ENCODE measurements around the gene OSBPL3. TPM values are rescaled to one million over a fixed set of nuclear protein-coding genes. Genes with fewer than 3 reads are reported as not detected.
A peak's percentile ranks its signal among the peaks of the same experiment; 100 is the strongest.

The OSBPL3 gene
- total RNA-seq, 1 donor from 2014 or later, result 14.1 TPM

DNA sequence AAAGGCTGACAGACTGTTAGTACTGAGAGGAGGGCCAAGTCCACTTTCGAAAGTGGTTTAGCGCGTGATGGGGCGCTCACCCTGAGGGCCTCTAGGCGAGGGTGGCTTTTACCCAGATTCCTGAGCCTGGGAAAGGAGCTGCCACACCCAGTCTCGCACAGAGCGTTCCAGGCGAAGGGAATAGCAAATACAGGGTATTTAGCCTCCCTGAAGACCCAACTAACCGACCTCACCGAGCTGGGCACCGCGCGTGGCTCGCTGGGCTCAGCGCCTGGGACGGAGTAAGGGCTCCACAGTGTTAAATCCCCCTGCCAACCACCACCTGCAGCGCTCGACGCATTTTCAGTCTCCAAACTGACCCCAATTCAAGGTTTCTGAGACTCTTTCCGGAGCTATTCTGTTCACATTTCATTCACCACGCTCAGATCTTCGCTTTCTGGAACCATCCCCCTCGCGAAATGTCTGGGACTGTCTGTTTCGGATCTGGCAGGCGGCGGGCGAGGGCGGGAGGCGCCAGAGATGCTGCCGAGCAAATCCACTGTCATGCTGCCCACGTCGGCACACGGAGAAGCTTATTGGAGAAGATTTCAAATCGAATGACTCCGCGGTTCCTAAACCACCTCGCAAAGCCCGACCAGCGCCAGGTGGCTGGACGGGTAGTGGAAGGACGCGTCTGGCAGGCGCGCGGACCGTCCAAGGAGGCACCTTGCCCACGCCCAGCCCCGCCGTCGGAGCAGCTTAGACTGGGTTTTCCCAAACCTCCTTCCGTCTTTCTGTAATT lies 1.4 kb upstream of the OSBPL3 start:
- DNase-seq (ENCODE audit: low read depth in 2 of 2), result peak; percentile 57 to 62

DNA sequence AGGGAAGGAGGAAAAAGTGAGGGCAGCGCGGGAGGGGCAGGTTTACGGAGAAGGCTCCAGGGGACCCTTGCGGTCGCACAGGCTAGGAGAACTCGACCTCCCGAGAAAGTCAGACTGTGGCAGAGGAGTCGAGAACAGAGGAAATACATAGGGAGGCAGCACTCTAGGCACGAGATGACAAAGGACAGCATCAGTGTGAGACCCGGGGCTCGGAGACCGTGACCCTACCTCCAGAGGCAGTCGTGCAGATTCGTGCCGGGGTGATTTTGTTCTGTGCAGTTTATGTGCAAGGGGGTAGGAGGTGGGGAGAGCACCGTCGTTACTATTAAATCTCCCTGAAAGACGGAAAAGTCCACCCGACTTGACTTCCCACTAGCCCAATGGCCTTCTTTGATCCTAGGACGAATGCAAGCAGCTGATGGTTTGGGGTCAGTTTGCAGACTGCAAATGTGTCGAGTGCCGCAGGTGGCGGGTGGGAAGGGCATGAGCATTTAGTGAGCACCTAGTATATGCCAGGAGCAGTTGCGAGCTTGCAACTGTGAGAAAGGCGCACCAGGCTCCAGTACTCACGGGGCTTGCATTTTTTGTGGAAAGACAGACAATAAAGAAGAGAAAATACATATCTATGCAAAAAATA lies 674 bp upstream of the OSBPL3 start:
- peak; percentile 47 to 60 for DNase-seq (ENCODE audit: low read depth in 2 of 2)

DNA sequence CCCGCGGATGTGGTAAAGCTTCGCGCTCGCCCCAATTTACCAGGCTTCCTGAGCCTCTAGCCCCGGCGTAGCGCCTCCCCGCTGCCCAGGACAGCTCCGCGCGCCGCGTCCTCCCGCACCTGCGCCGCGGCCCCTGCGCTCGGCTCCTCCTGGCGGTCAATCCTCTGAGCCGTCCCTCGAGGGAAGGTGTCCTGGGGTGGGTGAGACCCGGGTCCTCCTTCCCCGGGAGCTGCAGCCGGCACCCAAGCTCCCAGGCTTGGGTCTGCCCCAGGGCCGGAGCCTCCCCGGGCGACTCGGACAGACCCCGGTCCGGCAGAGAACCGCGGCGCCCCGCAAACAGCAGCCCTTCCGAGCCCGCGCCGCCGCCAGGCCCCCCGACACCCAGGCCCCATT lies 512 bp downstream of the OSBPL3 start:
- peak; percentile 80 to 84 for DNase-seq (ENCODE audit: low read depth in 2 of 2)

DNA sequence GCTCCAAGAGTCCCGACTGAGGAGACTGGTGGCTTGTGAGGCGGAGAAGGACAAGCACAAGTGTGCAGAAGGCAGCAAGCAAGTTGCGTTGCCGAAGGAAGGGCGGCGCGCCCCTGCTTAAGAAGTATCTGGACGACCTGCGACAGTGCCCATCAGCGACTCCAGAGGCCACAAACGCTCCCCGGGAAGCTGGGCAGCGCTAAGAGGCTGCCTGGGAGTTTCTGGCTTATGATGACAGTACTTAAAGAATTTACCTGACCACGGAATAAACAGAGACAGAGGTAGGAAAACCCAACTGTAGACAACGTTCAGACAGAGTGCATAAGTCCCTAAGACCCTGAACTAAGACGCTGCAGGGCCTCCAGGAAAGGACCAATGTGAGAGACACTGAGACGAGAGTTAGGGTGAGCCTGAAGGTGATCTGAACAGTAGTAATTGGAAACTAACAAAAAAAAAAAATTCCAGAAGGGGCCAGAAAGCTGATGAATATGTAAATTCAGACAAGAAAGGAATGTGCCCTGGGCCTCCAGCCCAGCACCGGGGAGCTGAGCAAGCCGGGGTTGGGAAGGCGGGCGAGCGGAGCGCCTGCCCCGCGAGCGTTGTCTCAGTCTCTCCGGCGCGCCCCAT lies 1.0 kb downstream of the OSBPL3 start:
- peak in 1 of 2 donors; percentile 32 for DNase-seq (ENCODE audit: low read depth in 2 of 2)

DNA sequence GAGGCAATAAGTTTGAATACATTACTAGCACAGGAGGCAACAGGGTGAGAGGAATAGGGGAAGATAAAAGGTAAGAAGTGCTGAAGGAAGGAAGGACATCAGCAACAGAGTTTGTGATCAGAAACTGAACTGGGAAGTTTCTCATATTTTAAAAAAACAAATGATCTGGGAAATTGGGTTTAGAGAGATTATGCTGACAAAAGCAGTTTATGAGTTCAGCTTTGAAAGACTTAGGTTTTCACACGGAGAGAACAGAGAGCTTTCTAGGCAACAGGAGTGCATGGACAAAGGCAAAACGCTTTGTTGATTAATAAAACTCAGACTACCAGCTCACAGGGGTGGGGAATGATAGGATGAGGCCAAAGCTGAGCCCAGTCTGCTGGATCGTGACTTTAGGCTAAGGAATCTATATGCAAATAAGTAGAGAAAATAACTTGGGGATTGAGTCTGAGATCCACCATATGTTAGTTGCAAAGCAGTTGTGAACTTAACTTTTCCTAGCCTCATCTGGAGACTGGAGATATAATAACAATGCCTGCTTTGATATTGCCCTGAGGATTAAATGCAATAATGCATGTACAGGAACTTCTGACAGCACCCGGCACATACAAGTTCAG lies 4.2 kb downstream of the OSBPL3 start:
- DNase-seq (ENCODE audit: low read depth in 2 of 2), result no peak

DNA sequence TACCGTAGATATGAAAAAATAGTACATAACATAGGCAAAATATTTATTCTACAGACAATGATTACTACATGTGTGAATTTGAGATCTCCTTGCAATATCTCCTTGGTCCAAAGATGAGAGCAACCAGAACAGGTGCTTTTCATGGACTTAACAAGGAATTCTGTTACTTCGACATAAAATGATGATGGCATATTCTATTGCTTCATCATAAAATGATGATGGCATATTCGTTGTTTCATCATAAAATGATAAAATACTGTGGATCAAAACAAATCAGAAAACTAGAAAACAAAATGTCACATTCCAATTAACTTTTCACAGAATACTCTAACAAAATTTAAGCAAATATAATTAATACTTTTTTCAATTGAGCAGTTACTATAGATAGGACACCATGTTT lies 4.8 kb downstream of the OSBPL3 start:
- no peak for DNase-seq (ENCODE audit: low read depth in 2 of 2)

DNA sequence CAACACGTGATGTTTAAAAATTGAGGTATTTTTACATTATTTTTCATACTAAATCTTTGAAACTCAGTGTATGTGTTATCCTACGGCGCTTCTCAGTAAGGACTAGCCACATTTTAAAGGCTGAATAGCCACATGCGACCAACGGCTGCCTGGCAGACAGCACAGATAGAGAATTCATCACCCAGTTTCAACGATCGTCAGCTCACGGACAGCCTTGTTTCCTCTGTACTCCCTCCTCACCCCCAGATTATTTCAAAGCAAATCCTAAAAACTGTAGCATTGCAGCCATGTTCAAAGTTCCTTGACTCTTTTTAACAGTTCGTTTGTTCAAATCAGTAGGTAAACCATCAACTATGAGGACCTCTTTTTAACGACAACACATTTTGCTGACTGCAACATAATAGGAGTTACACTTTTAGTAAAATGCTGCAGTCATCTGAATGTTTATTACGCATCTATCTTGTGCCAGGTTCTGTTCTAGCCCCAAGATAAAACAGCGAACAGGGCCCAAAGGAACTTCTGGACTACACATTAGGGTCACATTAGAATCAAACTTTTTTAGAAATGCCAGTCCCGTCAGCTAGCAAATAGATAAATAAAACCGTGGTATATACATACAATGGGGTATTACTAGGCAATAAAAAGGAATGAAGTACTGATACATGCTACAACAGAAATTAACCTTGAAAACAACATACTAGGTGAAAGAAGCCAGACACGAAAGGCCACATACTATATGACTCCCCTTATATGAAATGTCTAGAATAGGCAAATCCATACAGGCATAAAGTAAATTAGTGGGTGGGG lies 5.7 kb downstream of the OSBPL3 start:
- DNase-seq (ENCODE audit: low read depth in 2 of 2), result no peak

DNA sequence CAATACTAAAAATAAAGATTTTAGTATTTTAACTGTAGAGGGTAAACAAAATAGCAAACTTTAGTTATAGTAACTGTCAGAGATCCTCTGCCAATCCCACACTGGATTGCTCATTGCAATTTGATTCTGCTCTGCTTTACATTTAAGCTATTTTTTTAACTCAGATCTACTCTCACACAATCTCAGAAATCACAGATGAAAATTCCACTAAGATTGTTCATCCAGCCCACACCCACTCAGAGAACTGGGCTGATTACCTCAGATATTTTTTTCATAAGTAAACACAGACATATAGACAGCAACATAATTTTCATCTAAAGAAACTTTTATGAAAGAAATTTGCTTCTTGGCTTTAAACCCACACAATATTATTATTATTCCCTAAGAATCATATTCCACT lies 7.0 kb downstream of the OSBPL3 start:
- peak in 1 of 2 donors; percentile 34 for DNase-seq (ENCODE audit: low read depth in 2 of 2)

DNA sequence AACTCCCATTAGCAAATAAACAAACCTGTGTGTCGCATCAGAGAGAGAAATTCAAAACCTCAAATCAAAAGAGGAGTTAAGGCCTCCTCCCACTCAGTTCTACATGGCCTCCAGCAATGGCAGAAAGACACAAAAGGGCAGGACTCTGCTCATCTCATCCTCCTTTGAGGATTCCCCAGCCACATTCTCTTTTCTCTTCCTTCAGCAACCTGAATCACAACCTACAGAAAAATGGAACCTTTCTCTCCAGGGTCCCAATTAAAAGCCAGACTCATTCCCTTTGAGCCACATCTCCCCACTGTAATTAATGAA lies 7.9 kb downstream of the OSBPL3 start:
- DNase-seq (ENCODE audit: low read depth in 2 of 2), result no peak

DNA sequence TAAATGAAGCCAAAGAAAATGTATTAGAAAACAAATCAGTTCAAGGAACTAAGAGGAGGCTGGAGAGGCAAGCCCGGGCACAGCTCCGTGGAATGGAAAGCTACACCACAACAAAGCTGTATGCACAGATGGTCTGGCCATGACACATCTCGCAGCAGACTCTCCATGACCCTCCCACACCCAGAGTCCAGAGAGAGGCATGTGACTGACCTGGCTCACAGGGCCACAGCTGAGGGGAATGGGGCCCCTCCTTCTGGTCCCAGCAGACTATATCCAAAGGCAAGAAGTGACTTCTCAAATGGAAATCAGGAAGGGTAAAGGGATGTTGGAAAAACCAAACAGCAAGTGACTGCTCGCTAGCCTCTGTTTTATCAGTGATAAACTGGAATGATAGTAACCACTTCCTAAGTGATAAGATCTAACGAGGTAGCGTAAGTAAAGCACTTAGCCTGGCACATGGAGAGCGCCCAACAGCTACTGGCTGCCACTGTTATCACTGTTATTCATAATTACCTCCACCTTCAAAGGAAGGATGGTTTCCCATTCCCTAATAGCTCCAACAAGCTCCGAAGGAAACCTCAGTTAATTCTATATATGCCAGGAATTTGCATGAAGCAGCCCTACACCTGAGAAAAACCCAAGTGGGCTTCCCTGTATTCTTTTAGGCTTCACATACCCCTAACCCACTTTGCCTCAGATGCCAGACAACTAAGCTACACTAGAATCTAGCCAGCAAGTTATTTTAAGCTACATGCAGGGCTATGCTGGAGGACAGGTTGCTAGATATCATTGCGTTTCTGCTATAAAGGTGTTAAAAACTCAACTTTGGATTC lies 8.4 kb downstream of the OSBPL3 start:
- peak; percentile 44 to 90 for DNase-seq (ENCODE audit: low read depth in 2 of 2)

DNA sequence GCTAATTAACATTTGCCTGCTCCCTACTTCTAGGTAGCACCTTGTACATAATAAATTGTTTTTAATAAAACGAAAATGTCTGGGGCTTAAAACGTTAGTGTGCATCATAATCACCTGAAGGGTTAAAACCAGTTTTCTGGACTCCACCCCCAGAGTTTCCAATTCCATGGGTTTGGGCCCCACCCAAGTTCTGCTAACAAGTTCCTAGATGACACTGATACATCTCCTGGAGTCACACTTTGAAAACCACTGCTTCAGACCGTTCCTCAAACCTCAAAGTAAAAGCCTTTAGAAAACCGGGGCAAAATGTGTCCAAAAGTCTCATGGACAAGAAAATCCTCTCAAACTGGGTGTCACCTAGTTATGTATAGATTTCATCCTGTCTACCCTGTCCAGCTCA lies 9.3 kb downstream of the OSBPL3 start:
- no peak for DNase-seq (ENCODE audit: low read depth in 2 of 2)

DNA sequence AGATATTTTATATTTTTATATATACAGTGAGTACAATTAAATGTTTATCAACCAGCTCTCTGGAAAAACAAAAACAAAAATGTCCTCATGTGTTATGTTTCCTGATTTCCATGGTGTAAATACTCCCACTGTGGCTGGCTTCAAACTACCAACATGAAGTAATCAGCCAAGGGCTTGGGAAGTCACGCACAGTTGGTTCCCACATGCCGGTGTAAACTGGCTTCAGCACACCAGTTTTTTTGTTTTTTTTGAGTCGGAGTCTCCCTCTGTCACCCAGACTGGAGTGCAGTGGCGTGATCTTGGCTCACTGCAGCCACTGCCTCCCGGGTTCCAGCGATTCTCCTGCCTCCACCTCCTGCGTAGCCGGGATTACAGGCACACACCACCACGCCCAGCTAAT lies 11.8 kb downstream of the OSBPL3 start:
- no peak for DNase-seq (ENCODE audit: low read depth in 2 of 2)

DNA sequence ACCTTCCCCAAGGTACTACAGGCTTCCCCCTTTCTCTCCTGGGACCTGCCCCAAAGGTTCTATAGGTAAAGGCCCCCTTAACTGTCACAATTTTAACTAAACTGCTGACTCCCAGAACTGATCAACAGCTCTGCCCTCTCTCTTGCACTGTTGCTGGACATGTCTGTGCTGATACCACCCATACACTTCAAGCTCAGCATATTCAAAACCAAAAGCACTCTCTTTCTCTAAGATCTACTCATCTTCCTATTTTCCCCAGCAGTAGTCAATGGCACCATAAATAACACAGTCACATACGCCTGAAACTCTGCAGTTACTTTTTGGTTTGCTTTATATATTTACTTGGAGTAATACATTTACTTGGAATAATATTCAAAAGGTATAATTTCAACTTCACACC lies 12.3 kb downstream of the OSBPL3 start:
- DNase-seq (ENCODE audit: low read depth in 2 of 2), result no peak

DNA sequence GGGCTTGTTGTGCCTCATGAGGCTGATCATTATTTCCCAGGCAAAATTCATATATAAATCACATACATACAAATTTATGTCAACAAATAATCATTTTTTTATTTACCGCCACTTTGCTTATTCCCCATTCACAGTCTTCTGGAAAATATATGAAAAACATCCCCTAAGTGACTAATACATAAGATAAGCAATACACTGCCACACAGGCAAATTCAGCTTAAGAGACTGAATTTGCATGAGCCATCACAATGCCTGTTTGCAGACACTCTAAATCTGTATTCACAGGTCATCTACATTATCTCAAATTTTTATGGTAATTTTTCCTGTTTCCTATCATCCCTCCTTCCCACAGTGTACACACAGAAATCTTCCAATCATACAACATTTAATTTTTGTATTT lies 13.2 kb downstream of the OSBPL3 start:
- no peak for DNase-seq (ENCODE audit: low read depth in 2 of 2)

DNA sequence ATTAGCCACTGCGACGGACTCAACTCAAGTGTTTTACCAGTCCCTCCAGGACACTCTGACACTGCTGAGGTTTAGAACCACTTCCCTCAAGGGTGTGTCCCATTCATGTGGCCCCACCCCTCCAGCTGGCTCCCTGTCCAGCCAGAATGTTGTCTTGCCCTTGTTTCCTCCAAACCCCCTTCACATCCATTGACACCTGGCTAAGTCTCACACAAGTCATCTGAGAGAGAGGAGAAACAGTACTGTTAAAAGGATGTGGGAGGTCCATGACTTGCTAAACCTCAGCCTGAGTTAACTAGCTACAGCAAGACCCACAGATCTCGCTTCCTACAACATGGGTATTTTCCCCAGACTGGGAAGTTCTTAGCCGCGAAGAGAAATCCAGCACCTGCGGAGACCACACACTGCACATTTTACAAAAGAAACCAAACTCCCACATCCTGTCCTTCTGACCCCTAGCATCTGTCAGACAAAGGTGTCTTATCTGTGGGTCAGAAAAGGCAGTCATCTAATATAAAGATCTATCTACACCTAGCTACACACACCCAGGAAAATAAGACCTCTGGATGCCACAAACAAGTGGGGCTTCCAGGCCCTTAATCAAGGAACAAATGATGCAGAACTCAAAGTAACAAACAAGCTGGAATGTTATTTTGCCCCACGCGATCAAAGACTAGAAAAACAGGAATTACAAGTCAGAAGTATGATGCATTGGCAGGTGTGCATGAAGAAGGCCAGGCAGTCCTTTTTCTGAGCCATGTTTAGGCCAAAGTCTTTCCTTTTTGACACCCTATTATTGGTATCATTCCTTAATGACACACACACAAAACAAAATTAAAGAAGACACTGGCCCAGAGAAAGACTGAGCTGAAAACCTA lies 13.9 kb downstream of the OSBPL3 start:
- peak in 1 of 2 donors; percentile 51 for DNase-seq (ENCODE audit: low read depth in 2 of 2)

DNA sequence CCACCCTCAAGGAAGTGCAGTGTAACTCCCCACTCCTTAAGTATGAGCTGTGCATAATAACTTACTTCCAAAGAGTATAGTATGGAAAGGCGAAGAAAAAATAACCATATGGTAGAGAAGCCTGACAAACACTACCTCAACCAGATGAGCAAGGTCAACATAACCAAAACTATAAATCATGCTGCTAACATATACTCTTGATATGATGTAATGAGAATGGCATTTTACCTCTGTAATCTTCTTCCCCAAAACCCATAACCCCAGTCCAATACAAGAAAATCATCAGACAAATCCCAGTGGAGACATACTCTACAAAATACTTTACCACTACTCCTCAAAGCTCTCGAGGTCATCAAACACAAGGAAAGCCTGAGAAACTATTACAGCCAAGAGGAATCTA lies 15.8 kb downstream of the OSBPL3 start:
- no peak for DNase-seq (ENCODE audit: low read depth in 2 of 2)

DNA sequence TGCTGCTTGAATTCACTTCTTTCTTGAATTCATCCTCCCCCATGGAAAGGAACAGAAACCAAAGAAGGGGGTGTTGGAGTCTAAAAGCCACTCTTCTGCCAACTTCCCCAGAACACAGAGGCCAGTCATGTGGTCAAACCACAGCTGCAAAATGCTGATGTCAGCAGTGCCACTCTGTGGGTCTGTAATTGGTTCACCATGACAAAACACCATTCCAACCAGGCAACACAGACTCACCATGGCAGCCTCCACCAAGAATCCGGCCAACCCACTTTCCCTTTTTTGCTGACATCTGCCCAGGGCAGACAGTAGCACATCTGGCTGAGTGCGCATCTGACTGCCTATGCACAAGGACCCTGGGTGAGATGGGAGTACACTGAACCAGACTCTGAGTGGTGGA lies 16.8 kb downstream of the OSBPL3 start:
- no peak for DNase-seq (ENCODE audit: low read depth in 2 of 2)

DNA sequence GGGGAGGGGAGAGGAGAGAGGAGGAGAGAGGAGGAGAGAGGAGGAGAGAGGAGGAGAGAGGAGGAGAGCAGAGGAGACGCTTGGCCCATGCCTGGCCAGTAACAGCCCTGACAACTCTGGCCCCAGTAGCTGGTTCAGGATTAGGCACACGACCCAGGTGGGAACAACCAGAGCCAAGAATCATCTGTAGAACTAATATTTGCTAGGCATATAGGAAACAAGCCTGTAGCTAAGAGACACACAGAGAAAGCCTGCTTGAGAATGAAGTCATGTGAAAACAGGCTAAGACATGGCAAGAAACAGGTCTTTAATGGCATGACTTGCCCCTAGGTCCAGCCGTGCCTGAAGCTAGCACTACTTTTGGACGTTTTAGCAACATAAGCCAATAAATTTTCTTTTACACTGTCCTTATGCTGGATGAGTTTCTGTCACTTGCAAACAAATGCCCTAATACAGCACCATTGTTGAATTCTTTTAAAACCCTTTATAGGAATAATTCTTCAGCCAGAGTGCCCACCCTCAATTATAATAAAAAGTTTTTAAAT lies 17.5 kb downstream of the OSBPL3 start:
- DNase-seq (ENCODE audit: low read depth in 2 of 2), result no peak

DNA sequence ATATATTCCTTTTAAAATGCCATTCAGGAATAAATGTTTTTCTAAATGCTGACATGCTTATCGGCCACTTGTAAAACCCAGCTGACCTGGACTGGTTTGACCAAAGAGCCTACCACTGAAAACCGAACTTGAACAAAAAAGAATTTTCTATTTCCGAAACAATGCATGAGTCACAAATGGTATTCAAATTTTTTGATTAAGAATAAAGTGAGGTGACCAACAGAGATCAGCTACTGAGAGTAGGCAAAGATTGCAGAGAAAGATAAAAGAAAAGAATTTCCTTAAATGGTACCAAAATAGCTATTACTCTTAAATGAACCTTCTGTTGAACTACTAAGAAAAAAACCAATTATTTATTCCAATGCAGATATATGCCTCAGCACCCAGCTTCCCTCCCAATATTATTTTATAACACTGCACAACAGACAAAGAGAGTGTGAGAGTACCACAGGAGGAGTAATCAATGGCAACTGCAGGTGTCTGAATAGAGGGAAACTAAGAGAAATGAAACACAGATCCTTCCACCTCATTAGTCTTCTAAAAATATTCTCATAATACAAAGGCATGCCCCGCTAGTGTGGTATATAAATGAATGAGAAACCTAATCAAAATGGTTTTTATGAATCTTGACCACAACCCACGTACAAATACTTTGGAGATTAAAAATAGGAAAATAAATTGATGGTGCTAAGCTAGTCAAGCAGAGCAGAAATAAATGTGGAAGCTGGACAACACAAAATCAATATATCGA lies 20.1 kb downstream of the OSBPL3 start:
- peak in 1 of 2 donors; percentile 47 for DNase-seq (ENCODE audit: low read depth in 2 of 2)
